DND-41 (cell line): ENCODE results near the gene WAPL.
"Not testable (repeated sequence)": the region's sequence is repeated elsewhere in the genome, so short reads cannot be mapped to it uniquely, and the experiment has no call there.

Experiments used
- ATAC-seq: fragments of 200-7000 bp; cut with Tn5 transposase; 3 replicates; pipeline ENCODE4 v1.9.1; 2021; ENCODE audit warnings: low read depth; ENCODE audit not compliant: insufficient read depth
- DNase-seq: peaks from one replicate; pipeline ENCODE4 v3.0.0-alpha.2; 2020
- H2AFZ ChIP-seq: 2 replicates; pipeline ENCODE4 v1.6.0; 2012; ENCODE audit warnings: low read depth, low read length
- H3K27ac ChIP-seq: 2 replicates; pipeline ENCODE4 v1.5.1; 2012; ENCODE audit warnings: low read length, inconsistent platforms
- H3K27me3 ChIP-seq: fragments of 200-600 bp; sonication (generic); 2 replicates; pipeline ENCODE4 v1.6.0; 2012; ENCODE audit warnings: low read length, mild to moderate bottlenecking, inconsistent platforms; ENCODE audit not compliant: insufficient read depth, poor library complexity
- H3K36me3 ChIP-seq: 2 replicates; pipeline ENCODE4 v1.5.1; 2012; ENCODE audit warnings: low read length, inconsistent platforms; ENCODE audit not compliant: insufficient read depth
- H3K4me1 ChIP-seq: 2 replicates; pipeline ENCODE4 v1.5.1; 2012; ENCODE audit warnings: mild to moderate bottlenecking, low read length; ENCODE audit not compliant: insufficient read depth
- H3K4me2 ChIP-seq: 2 replicates; pipeline ENCODE4 v1.6.0; 2012; ENCODE audit warnings: mild to moderate bottlenecking, moderate library complexity, low read length, inconsistent platforms; ENCODE audit not compliant: insufficient read depth
- H3K4me3 ChIP-seq, 2 experiments: fragments of 200-600 bp in 1 of 2; shearing (Covaris generic) in 1 of 2; 2 replicates each; pipeline ENCODE4 v1.5.1; 2012 to 2016; ENCODE audit warnings: inconsistent platforms in 2 of 2, low read length in 2 of 2, mild to moderate bottlenecking in 2 of 2, low read depth in 1 of 2, moderate library complexity in 1 of 2
- H3K79me2 ChIP-seq: 2 replicates; pipeline ENCODE4 v1.6.0; 2012; ENCODE audit warnings: low read length, inconsistent platforms; ENCODE audit not compliant: insufficient read depth
- H3K9ac ChIP-seq: 2 replicates; pipeline ENCODE4 v1.6.0; 2012; ENCODE audit warnings: low read depth, mild to moderate bottlenecking, inconsistent platforms, low read length, moderate library complexity
- H3K9me3 ChIP-seq: 2 replicates; pipeline ENCODE4 v1.5.1; 2012; ENCODE audit warnings: low read length, moderate library complexity, mild to moderate bottlenecking, inconsistent platforms; ENCODE audit not compliant: insufficient read depth, severe bottlenecking
- H4K20me1 ChIP-seq: 2 replicates; pipeline ENCODE4 v1.6.0; 2012; ENCODE audit warnings: low read length; ENCODE audit not compliant: insufficient read depth
- EZH2 ChIP-seq: IDR thresholded peaks from 3 replicates; pipeline ENCODE4 v1.6.1; 2012; ENCODE audit warnings: borderline replicate concordance, low read depth, mild to moderate bottlenecking, moderate library complexity, low read length, inconsistent platforms; ENCODE audit not compliant: severe bottlenecking
- TF ChIP-seq, protein P1 (sequence below): IDR thresholded peaks from 2 replicates; pipeline ENCODE4 v1.5.1; 2012; ENCODE audit warnings: borderline replicate concordance, low read length, moderate library complexity, mild to moderate bottlenecking; ENCODE audit not compliant: poor library complexity, severe bottlenecking; ENCODE audit errors: extremely low read depth

The WAPL gene

DNA sequence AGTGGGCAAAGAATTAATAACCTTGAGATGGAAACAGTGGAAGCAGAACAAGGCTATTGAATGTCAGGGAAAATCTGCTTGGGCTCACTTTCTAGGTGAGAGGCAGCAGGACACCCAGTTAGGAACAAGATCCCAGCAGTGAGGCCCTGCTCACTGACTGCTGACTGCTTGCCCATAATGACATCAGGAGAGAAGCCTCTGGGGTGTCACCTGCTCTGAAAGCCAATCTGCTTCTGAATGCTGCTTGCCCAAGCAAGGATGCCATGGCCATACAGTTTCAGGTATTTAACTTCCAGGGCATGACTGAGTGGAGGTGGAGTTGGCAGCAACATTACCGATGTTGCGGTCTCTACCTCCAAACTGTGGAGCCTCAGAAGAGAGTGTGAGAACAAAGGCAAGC lies 11.7 kb upstream of the WAPL start:
- ATAC-seq (no peak), DNase-seq (no peak)
- no peaks in the 10 kb centered on the region for H3K27me3 ChIP-seq
- H3K9me3 ChIP-seq = no peaks in the 10 kb centered on the region
- no peak for TF ChIP-seq EZH2
- TF ChIP-seq, protein P1, sequence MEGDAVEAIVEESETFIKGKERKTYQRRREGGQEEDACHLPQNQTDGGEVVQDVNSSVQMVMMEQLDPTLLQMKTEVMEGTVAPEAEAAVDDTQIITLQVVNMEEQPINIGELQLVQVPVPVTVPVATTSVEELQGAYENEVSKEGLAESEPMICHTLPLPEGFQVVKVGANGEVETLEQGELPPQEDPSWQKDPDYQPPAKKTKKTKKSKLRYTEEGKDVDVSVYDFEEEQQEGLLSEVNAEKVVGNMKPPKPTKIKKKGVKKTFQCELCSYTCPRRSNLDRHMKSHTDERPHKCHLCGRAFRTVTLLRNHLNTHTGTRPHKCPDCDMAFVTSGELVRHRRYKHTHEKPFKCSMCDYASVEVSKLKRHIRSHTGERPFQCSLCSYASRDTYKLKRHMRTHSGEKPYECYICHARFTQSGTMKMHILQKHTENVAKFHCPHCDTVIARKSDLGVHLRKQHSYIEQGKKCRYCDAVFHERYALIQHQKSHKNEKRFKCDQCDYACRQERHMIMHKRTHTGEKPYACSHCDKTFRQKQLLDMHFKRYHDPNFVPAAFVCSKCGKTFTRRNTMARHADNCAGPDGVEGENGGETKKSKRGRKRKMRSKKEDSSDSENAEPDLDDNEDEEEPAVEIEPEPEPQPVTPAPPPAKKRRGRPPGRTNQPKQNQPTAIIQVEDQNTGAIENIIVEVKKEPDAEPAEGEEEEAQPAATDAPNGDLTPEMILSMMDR = no peak
- H3K27ac ChIP-seq = no peak overlapping the region
- no peak overlapping the region for H3K9ac ChIP-seq
- H3K4me3 ChIP-seq = no peak overlapping the region
- no peaks in the 10 kb centered on the region for H4K20me1 ChIP-seq
- H3K36me3 ChIP-seq = no peaks in the 10 kb centered on the region
- no peak overlapping the region for H2AFZ ChIP-seq
- H3K4me2 ChIP-seq = no peak overlapping the region
- H3K79me2 ChIP-seq = no peaks in the 10 kb centered on the region
- H3K4me1 ChIP-seq = no peaks in the 10 kb centered on the region

DNA sequence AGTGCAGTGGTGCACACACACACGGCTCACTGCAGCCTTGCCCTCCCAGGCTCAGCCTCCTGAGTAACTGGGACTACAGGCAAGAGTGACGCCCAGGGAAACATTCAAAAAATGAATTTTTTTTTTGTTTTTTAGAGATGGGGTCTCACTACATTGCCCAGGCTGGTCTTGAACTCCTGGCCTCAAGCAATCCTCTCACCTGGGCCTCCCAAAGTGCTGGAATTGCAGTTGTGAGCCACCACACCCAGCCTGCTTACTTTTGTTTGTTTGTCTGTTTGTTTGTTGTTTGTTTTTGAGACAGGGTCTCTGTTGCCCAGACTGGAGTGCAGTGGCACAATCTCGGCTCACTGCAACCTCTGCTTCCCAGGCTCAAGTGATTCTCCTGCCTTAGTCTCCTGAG lies 7.1 kb upstream of the WAPL start:
- not testable (repeated sequence) for DNase-seq, H4K20me1 ChIP-seq, H3K36me3 ChIP-seq, H3K27ac ChIP-seq, H3K27me3 ChIP-seq, H2AFZ ChIP-seq, H3K79me2 ChIP-seq, H3K4me1 ChIP-seq, H3K9ac ChIP-seq, H3K4me3 ChIP-seq, H3K4me2 ChIP-seq, H3K9me3 ChIP-seq, ATAC-seq

DNA sequence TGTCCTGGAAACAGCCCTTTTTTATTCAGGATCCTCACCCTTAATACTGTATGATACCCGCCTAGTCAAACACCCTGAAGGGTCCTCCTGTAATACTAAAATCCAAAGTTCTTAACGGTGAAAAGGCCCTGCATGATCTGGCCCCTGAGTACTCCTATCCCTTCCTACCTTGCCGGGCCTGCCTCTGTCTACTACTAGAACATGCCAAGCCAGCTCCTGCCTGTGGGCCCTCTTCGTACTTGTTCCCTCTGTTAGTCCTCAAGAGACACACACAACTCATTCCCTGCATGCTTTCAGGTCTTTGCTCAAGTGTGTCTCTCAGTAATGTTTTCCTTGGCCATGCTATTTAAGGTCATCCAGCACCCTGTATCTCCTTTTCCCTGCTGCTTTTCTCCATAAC lies 5.0 kb upstream of the WAPL start:
- no peak for ATAC-seq
- Histone ChIP-seq H3K79me2 (peaks cover 26% of the 10 kb centered on the region), H3K4me1 (peaks cover 16% of the 10 kb centered on the region), H3K9ac (no peak overlapping the region), H3K4me2 (no peak overlapping the region), H4K20me1 (peaks cover 2% of the 10 kb centered on the region; the same call in 1 of the 2 replicates), H3K27ac (no peak overlapping the region), H3K27me3 (no peaks in the 10 kb centered on the region), H2AFZ (no peak overlapping the region), H3K36me3 (no peaks in the 10 kb centered on the region), H3K9me3 (no peaks in the 10 kb centered on the region), H3K4me3 (no peak overlapping the region)
- no peak for DNase-seq
- no peak for TF ChIP-seq EZH2
- TF ChIP-seq, protein P1 = no peak

DNA sequence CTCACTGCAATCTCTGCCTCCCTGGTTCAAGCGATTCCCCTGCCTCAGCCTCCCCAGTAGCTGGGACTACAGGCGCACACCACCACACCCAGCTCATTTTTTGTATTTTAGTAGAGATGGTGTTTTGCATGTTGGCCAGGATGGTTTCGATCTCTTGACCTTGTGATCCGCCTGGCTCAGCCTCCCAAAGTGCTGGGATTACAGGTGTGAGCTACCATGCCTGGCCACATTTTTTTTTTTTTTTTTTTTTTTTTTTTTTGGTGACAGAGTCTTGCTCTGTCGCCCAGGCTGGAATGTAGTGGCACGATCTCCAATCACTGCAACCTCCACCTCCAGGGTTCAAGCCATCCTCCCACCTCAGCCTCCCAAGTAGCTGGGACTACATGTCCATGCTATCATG lies 4.1 kb upstream of the WAPL start:
- Histone ChIP-seq H3K79me2 (peaks cover 35% of the 10 kb centered on the region), H3K4me1 (peaks cover 16% of the 10 kb centered on the region)
- H2AFZ ChIP-seq, H3K9ac ChIP-seq, H3K4me3 ChIP-seq, H3K4me2 ChIP-seq, ATAC-seq, H4K20me1 ChIP-seq, H3K27me3 ChIP-seq, H3K36me3 ChIP-seq, H3K9me3 ChIP-seq, DNase-seq, H3K27ac ChIP-seq: not testable (repeated sequence)
